Activated CD4-positive, alpha-beta T cell treated with anti-CD3 and anti-CD28 coated beads for 24 hours (primary cell): ENCODE data around the gene HCFC1R1.
"Not testable (repeated sequence)": the region's sequence is repeated elsewhere in the genome, so short reads cannot be mapped to it uniquely, and the experiment has no call there.

Experiments
- DNase-seq, 2 donors: peaks; one replicate each; pipeline ENCODE4 v3.0.0-alpha.2; 2020; ENCODE audit warnings: low read depth in 2 of 2

The HCFC1R1 gene

GRCh38 chr16:3057181-3058138 lies 33.7 kb upstream of the HCFC1R1 start:
- DNase-seq = no peak

- no peak for DNase-seq
Measured at GRCh38 chr16:3056336-3057180, 32.8 kb upstream of the HCFC1R1 start.

- DNase-seq = not testable (repeated sequence)
Measured at GRCh38 chr16:3055734-3056115, 32.0 kb upstream of the HCFC1R1 start.

GRCh38 chr16:3054965-3055733 lies 31.4 kb upstream of the HCFC1R1 start:
- DNase-seq = no peak

- DNase-seq = not testable (repeated sequence)
Measured at GRCh38 chr16:3053330-3053710, 29.6 kb upstream of the HCFC1R1 start.

GRCh38 chr16:3052571-3053329 lies 29.0 kb upstream of the HCFC1R1 start:
- not testable (repeated sequence) for DNase-seq

- DNase-seq = no peak
Measured at GRCh38 chr16:3051494-3051893, 27.8 kb upstream of the HCFC1R1 start.

GRCh38 chr16:3051009-3051408 lies 27.3 kb upstream of the HCFC1R1 start:
- no peak for DNase-seq

GRCh38 chr16:3050487-3050886 lies 26.7 kb upstream of the HCFC1R1 start:
- DNase-seq = no peak

- DNase-seq = no peak
Measured at GRCh38 chr16:3049921-3050481, 26.3 kb upstream of the HCFC1R1 start.

GRCh38 chr16:3047387-3047720 lies 23.6 kb upstream of the HCFC1R1 start:
- no peak for DNase-seq

- DNase-seq = no peak
Measured at GRCh38 chr16:3046641-3047386, 23.1 kb upstream of the HCFC1R1 start.

GRCh38 chr16:3045758-3046640 lies 22.3 kb upstream of the HCFC1R1 start, which contains the start of gene MMP25:
Gene MMP25 (plus strand): TSS chr16:3046561. CDS start chr16:3046918, 357 bp downstream.
- no peak for DNase-seq

GRCh38 chr16:3044708-3045107 lies 21.0 kb upstream of the HCFC1R1 start:
- DNase-seq = no peak

GRCh38 chr16:3042376-3042775 lies 18.6 kb upstream of the HCFC1R1 start:
- DNase-seq = no peak

- DNase-seq = no peak
Measured at GRCh38 chr16:3038896-3039295, 15.2 kb upstream of the HCFC1R1 start.

GRCh38 chr16:3038256-3038655 lies 14.5 kb upstream of the HCFC1R1 start:
- DNase-seq = no peak

- no peak for DNase-seq
Measured at GRCh38 chr16:3036726-3037315, 13.1 kb upstream of the HCFC1R1 start, which contains the start of gene BICDL2. Gene BICDL2 (minus strand): TSS chr16:3036944. CDS start chr16:3035496, 1,448 bp downstream.
